Measurements from ENCODE around the gene KLF6. TPM values are rescaled to one million over a fixed set of nuclear protein-coding genes. Genes with fewer than 3 reads are reported as not detected.
A peak's percentile ranks its signal among the peaks of the same experiment; 100 is the strongest.

KLF6 gene
- total RNA-seq, 1 experiment from 2014 or later, result 282 TPM

GRCh38 chr10:3783682-3784432, 1.2 kb downstream of the KLF6 start:
- DNase-seq (ENCODE audit: unreplicated experiment), result peak; percentile 97
- Mint-ChIP-seq H3K9me3 (ENCODE audit: unreplicated experiment) (no peaks in the 10 kb centered on the region), H3K36me3 (ENCODE audit: insufficient read depth, unreplicated experiment) (peaks cover 78% of the 10 kb centered on the region), H3K27me3 (ENCODE audit: insufficient read depth, unreplicated experiment) (no peaks in the 10 kb centered on the region), H3K4me3 (ENCODE audit: unreplicated experiment) (peak overlapping the region; percentile 96), H3K27ac (ENCODE audit: low read depth, unreplicated experiment) (peak overlapping the region; percentile 100), H3K4me1 (ENCODE audit: insufficient read depth, unreplicated experiment) (peaks cover 27% of the 10 kb centered on the region)
- no peak for TF ChIP-seq CTCF (IDR thresholded peaks at IDR 0.05; ENCODE audit: unreplicated experiment)
- ChIA-PET POLR2A (interaction anchor here (0.6 to 12.0 kb wide), 82 partner anchors 9 to 1005 kb away, joined by 3 to 571 read pairs (median 5); no protein-coding TSS in a partner anchor), CTCF (interaction anchor here (0.6 to 1.4 kb wide), 6 partner anchors 9 to 1135 kb away, joined by 3 to 4 read pairs (median 3); no protein-coding TSS in a partner anchor)
- intact Hi-C loops (cut with micrococcal nuclease), result loop anchor here (1.0 to 5.0 kb wide), 3 partner anchors 68 to 987 kb away; no protein-coding TSS in a partner anchor
- TSS peak; percentile 35 for BruUV-seq (replicated peaks)

GRCh38 chr10:3783316-3783681, 1.7 kb downstream of the KLF6 start:
- no peaks in the 10 kb centered on the region for H3K9me3 Mint-ChIP-seq (ENCODE audit: unreplicated experiment)
- ChIA-PET POLR2A (interaction anchor here (0.6 to 12.0 kb wide), 65 partner anchors 9 to 1006 kb away, joined by 3 to 571 read pairs (median 6); no protein-coding TSS in a partner anchor), CTCF (interaction anchor here (0.6 to 1.4 kb wide), 6 partner anchors 8 to 1136 kb away, joined by 3 to 4 read pairs (median 3); no protein-coding TSS in a partner anchor)
- peaks cover 84% of the 10 kb centered on the region for H3K36me3 Mint-ChIP-seq (ENCODE audit: insufficient read depth, unreplicated experiment)
- H3K4me1 Mint-ChIP-seq (ENCODE audit: insufficient read depth, unreplicated experiment), result peaks cover 30% of the 10 kb centered on the region
- H3K27me3 Mint-ChIP-seq (ENCODE audit: insufficient read depth, unreplicated experiment), result no peaks in the 10 kb centered on the region
- peak overlapping the region; percentile 100 for H3K27ac Mint-ChIP-seq (ENCODE audit: low read depth, unreplicated experiment)
- no peak for TF ChIP-seq CTCF (IDR thresholded peaks at IDR 0.05; ENCODE audit: unreplicated experiment)
- TSS peak; percentile 1 for BruUV-seq (replicated peaks)
- H3K4me3 Mint-ChIP-seq (ENCODE audit: unreplicated experiment), result peak overlapping the region; percentile 96
- peak; percentile 80 for DNase-seq (ENCODE audit: unreplicated experiment)
- intact Hi-C loops (cut with micrococcal nuclease), result loop anchor here (1.0 to 5.0 kb wide), 3 partner anchors 69 to 988 kb away; no protein-coding TSS in a partner anchor

- Mint-ChIP-seq H3K27me3 (ENCODE audit: insufficient read depth, unreplicated experiment) (no peaks in the 10 kb centered on the region), H3K4me3 (ENCODE audit: unreplicated experiment) (peak overlapping the region; percentile 96), H3K9me3 (ENCODE audit: unreplicated experiment) (no peaks in the 10 kb centered on the region), H3K36me3 (ENCODE audit: insufficient read depth, unreplicated experiment) (peaks cover 90% of the 10 kb centered on the region), H3K27ac (ENCODE audit: low read depth, unreplicated experiment) (peak overlapping the region; percentile 100), H3K4me1 (ENCODE audit: insufficient read depth, unreplicated experiment) (peaks cover 34% of the 10 kb centered on the region)
- ChIA-PET POLR2A (interaction anchor here (0.6 to 12.0 kb wide), 52 partner anchors 8 to 1006 kb away, joined by 3 to 571 read pairs (median 10); no protein-coding TSS in a partner anchor), CTCF (interaction anchor here (0.6 to 1.4 kb wide), 3 partner anchors 69 to 983 kb away, joined by 3 read pairs; no protein-coding TSS in a partner anchor)
- peak; percentile 94 for DNase-seq (ENCODE audit: unreplicated experiment)
- no TSS peak for BruUV-seq (replicated peaks)
- intact Hi-C loops (cut with micrococcal nuclease), result loop anchor here (1.0 to 5.0 kb wide), 5 partner anchors 66 to 988 kb away; no protein-coding TSS in a partner anchor
- no peak for TF ChIP-seq CTCF (IDR thresholded peaks at IDR 0.05; ENCODE audit: unreplicated experiment)
These were observed 2.3 kb downstream of the KLF6 start for GRCh38 chr10:3782451-3783315.

All from MCF 10A (cell line).